ENCODE measurements around the gene NAE1.

DNA sequence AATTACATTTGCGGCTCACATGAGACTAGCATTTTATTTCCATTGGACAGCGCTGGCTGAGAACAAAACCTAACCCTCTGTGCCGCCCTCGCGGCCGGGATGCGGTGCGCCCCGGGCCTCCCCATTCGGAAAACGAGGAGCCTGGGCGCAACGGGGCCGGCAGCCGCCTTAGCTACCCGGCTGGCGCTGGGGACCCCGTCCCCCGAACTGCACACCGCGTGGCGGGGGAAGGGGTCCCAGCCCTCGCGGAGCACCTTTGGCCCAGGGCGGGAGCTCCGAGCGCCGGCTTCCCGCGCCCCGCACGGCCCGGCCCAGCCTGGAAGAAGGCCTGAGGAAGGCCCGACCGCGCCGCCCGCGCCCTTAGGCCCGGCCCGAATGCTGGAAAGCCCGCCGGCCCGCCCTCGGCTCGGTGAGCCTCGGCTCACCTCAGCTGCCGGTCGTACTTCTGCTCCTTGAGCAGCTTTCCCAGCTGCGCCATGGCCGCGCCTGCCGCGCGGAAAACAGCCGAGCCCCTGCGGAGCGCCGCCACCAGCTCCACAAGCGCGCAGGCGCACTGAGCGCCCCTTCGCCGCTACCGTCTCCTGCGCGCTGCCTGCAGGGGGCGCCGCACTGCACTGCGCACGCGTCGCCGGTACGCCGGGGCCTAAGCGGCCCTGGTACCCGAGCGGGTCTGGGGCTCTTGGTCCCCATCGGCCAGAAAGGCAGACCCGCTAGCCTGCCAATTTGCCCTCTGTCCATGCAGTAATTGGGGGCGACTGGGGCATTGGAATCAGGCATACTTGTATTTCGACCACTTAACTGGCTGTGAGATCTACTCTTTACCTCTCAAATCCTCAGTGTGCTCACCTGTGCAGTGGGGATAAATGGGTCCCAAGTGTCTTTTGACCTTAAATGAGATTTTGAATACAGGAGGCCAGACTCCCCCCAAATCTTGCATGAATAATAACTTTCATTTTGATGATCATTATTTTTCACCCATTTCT lies at the start of gene NAE1:
- TF ChIP-seq POLR2A (IDR thresholded peaks at IDR 0.05), result peak; percentile 87 to 88
- TF ChIP-seq, protein P1, sequence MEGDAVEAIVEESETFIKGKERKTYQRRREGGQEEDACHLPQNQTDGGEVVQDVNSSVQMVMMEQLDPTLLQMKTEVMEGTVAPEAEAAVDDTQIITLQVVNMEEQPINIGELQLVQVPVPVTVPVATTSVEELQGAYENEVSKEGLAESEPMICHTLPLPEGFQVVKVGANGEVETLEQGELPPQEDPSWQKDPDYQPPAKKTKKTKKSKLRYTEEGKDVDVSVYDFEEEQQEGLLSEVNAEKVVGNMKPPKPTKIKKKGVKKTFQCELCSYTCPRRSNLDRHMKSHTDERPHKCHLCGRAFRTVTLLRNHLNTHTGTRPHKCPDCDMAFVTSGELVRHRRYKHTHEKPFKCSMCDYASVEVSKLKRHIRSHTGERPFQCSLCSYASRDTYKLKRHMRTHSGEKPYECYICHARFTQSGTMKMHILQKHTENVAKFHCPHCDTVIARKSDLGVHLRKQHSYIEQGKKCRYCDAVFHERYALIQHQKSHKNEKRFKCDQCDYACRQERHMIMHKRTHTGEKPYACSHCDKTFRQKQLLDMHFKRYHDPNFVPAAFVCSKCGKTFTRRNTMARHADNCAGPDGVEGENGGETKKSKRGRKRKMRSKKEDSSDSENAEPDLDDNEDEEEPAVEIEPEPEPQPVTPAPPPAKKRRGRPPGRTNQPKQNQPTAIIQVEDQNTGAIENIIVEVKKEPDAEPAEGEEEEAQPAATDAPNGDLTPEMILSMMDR (IDR thresholded peaks at IDR 0.05 in 4 of 5, conservative IDR thresholded peaks at IDR 0.05 in 1 of 5), result peak; percentile 91 to 98 (median 97)

All from gastrocnemius medialis (tissue), 4 donors.